ENCODE results near the gene CFAP58.

The CFAP58 gene

DNA sequence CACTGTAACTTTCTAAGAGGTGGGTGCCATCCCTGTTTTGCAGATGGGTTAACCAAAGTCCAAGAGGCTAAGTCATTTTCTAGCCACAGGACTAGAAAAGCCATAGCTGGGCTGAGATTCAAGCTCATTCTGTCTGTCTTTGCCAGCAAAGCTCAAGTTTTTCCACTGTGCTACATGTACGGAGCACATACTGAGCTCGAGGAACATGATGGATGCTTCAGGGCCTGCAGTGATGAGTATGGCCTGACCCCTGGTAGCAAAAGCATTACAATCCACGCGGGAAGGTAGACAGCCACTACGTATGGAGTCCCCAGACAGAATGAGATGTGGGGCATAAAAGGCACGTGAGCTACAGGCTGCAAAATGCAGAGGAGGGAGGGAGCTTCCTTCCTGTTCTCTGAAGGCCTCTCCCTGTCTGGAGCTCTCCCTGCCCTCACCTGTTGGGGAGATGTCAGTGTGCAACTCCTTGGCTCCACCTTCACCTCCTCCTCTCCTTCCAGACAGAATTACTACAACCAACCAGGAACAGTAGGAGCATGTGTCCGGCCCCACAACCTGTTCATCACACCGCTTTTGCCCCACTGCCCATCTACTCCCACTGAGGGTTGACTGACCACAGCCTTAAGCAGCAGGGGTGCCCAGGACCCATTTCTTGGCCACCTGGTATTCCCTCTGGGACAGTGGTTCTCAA is 31.8 kb upstream of the CFAP58 start:
- no peak for DNase-seq

DNA sequence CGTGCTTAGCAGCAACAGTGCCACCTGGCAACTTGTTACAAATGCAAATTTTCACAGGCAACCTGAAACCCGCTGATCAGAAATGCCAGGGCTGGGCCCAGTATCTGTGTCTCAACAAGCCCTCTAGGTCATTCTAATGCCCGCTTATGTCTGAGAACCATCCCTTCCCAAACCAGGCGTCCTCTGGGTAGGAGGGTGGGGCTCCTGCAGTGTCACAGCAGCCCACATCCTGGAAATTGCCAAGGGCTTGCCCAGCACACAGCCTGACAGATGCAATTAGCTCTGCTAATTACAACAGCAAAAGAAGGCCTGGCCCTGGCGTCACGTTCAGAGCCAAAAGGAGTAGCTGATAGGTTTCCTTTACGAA is 31.2 kb upstream of the CFAP58 start:
- DNase-seq, result peak; percentile 18

- DNase-seq, result no peak
Measured at GRCh38 chr10:104323085-104323484, 30.5 kb upstream of the CFAP58 start.

DNA sequence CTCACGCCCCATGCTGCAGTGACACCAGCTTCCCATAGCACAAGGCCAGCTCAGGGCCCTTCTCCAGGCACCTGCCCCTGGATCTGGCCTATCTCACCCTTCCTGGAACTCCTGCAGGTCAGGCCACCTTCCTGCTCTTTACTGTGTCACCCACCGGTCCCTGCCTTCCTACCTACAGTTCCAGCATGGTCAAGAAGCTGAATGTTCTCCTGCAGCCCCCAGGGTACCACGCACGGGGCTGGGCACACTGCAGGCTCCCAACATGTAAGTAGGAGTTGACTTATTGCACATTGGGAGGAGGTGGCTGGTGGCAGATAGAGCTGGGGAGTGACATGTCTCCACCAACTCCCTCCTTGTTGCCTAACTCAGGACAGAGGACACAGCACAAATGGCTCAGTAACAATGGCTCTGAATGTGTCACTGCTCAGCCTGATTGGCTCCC is 29.9 kb upstream of the CFAP58 start:
- DNase-seq, result no peak

- no peak for DNase-seq
Measured at GRCh38 chr10:104324221-104324686, 29.4 kb upstream of the CFAP58 start.

- DNase-seq, result no peak
Measured at GRCh38 chr10:104324931-104325330, 28.7 kb upstream of the CFAP58 start.

- no peak for DNase-seq
Measured at GRCh38 chr10:104325436-104326435, 27.9 kb upstream of the CFAP58 start.

- no peak for DNase-seq
Measured at GRCh38 chr10:104326991-104327610, 26.5 kb upstream of the CFAP58 start.

DNA sequence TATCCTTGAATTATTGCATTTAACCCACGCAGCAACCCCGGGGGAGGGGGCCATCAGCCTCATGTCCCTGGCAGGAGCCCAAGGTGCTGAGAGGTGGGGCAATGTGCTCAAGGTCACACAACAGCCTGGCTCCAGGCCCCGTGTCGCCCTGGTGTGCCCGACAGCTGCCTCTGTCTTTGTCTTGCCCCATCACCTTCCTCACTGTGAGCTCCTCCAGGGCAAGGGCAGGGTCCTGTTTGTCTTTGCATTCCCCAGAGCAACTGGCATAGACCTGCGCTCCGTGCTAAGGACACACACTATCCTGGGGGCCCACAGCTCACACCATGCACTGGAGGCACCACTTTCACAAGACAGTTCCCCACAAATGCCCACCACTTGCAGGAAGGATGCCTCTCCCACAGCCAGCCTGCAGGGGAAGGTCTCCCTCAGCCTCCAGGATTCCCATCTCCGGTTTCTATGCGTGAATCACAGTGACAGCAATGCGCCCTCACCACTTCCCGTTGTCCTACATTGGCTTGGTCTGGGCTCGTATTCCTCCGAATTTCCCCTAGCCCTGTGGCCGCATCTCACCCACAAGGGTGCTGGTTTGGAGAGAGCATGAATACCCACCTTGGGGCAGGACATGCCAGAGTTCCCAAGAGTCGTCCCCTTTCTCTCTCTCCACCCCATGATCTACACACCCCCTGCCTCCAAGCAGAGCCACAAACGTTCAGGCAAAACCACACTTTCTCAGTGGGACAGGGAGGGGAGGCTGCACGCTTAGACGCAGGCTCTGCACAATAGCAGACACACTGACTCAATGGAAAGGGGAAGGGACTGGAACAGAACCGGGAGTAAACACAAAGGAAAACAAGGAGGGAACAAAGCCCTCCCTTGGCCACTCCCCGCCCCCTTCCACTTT is 25.6 kb upstream of the CFAP58 start:
- no peak for DNase-seq

DNA sequence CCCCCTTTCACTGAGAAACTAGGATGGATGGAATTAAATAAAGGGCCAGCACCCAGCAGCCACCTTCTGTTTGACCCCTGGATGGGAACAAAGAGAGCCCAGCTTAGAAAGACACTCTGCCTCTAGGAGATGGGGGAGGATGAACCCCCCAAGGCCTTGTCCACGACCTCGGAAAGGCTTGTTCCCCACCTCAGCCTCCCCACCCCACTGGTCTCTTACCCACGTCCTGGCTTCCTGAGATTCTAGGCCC is 25.1 kb upstream of the CFAP58 start:
- DNase-seq, result no peak

GRCh38 chr10:104328896-104329710 is 24.5 kb upstream of the CFAP58 start:
- no peak for DNase-seq

- no peak for DNase-seq
Measured at GRCh38 chr10:104329735-104330134, 23.9 kb upstream of the CFAP58 start.

DNA sequence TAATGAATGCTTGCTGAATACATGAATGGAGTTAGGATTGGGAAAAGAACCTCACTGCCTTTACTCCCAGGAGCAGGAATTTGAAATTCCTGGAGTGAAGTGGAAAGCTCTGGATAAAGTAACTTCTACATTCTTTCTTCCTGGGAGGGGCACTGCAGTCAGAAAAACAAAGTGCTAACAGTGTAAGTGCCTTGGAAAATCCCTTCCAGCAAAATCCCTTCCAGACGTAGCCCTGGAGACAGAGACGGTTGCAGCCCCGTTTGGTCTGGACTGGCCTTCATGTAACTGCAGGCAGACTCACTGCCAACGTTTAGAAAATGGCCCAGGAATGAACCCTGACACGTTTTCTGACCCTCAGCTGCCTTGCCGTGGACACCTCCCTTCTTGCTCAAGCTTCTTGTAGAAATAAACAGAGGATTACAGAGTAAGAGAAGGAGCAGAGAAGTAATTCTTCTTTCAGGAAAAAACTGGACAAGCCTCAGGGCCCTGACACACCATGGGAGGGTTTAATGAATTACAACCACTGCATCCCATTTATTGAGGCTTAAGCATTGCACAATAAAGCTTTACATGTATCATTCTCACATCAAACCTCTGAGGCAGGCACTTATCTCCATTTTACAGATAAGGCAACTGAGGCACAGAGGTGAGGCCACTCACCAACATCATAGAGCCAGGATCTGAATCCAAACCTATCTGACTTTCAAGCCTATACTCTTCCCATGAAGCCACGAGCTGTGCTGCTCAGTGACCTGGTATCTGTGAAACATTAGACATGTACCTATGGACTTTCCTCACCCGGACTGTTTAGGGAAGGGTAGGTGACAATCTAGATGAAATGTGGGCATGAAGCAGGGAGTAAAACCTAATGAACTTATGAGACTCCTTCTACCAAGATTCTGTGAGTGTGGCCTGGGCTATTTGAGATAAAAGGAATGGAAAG is 23.2 kb upstream of the CFAP58 start:
- no peak for DNase-seq

- DNase-seq, result no peak
Measured at GRCh38 chr10:104331208-104331838, 22.3 kb upstream of the CFAP58 start.

DNA sequence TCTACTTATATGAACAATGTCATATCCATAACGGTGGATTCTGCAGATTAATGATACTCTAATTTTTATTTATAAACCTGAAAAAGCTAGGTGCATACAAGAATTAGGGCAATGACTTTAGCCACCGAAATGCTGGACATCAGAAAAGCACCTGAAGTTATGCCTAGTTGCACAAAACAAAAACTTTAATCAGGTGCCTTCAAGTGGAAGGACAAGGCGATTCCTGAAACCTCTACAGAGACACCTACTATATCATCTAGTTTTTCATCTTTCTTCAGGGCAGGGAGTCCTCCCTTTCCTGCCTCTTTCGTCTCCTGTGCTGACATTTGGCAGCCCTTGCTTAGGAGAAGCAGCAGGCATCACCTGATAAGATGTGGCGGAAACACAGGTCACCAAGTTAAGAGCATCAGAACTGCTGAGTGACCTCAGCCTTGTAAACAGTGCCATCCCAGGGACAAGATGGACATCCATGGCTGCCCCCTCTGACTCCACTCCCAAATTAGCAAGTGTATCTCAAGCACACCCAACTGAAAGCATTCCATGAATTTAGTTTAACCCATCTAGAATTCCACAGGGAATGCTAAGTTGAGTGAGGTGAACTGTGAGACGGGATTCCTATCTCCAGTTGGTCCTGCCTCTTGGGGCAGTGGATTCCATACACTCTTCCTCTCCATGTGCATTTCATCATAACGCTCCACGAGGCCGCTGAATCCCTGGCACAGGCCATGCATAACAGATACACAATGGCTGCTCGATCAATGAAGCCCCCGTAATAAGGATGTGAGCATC is 21.2 kb upstream of the CFAP58 start:
- no peak for DNase-seq

DNA sequence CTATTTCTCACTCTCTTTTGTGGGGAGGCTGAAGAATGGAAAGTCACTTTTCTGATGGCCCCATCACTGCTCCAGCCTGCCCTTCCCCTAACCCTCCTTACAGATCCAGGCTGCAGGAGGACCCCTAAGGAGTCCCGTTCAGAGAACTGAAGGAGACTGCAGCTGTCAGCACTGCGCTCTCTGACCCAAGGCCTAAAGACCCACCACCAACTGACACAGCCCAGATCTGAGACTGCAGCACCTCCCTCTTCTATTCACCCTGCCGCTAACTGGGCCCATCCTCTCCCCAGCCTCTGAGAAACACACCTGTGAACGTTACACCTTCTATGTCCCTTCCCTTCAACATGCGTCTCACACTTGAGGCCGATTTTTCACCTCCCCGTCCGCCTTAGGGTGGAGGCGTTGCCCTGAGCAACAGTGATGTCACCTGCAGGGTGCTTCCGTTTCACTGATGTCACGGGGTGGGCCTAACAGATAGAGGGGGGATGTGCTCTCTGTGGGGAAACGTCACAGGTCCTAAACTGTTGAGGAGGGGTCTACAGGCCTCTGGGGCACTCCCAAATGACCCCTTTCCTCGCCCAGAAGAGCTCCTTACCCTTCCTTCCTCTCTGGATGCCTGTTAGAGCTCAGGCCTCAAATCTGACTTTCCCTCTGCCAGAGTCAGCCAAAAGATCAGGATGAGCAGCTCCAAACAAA is 20.5 kb upstream of the CFAP58 start:
- DNase-seq, result no peak

DNA sequence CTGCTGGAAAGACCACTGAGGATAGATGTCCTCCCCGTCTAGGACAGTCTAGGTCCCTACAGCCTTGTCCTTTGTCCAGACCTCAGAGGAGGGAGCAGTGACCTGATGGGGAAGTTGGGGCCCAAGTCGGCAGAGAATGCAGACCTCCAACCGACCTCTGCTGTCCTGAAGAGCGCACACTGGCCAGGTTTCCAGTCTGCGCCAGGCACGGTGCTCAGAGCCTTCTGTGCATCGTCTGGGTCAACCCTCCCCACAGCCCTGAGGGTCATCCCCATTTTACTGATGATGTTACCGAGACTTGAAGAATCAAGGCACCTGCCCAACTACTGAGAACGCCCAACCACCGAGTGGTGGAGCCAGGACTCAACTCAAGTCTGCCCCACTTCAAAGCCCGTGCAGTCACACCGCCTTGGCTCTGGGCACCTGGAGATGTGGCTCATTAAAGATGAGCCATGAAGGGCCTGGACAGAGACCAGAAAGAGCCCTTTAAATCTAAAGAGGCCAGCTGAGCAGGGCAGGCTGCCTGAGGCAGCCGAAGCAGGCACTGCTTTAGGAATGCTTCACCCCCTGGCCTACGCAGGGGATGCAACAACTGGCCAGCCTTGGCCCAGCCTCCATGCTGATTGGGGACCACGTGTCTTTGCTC is 19.8 kb upstream of the CFAP58 start:
- no peak for DNase-seq

DNA sequence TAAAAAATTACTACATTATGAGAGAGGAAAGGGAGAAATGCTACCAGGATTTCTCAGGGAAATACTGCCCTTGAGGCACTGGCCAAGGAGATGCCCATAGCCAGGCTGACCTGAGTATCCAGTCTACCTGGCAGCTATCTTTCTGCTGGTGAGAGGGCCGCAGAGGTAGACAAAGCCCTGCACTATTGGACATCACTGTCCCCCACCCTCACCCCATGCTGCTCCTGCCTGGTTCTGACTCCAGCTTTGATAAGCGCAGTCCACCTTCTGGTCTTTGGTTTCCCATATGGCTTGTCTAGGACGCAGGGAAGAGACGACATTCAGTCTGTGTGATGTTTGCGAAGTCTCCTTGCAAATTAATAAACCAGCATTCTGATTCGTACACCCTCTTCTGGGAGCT is 19.1 kb upstream of the CFAP58 start:
- DNase-seq, result no peak

All from NCI-H1694 treated with DMSO at 0.1 percent for 48 hours (cell line).